Lung (tissue), 12 donors: ENCODE measurements around the gene SLC25A14. TPM values are rescaled to one million over a fixed set of nuclear protein-coding genes. Genes with fewer than 3 reads are reported as not detected.

ENCODE experiments used
- ATAC-seq: fragments of 200-7000 bp; cut with Tn5 transposase; one replicate; pipeline ENCODE4 v1.9.1; 2020; ENCODE audit warnings: moderate number of reproducible peaks; ENCODE audit not compliant: insufficient read depth, low FRiP score
- DNase-seq, 3 donors: peaks; one replicate each; pipeline ENCODE4 v3.0.0-alpha.2; 2013 to 2017
- H3K27ac ChIP-seq, 2 donors: one replicate each; pipeline ENCODE4 v1.5.1; 2013; ENCODE audit warnings: mild to moderate bottlenecking in 2 of 2, moderate library complexity in 2 of 2, control low read depth in 1 of 2, inconsistent platforms in 1 of 2, low read depth in 1 of 2, low read length in 1 of 2
- H3K27me3 ChIP-seq, 3 donors: one replicate each; pipeline ENCODE4 v1.5.1; 2013; ENCODE audit warnings: low read length in 2 of 3; ENCODE audit not compliant: control insufficient read depth in 3 of 3, insufficient read depth in 3 of 3
- H3K36me3 ChIP-seq, 4 donors: one replicate each; pipeline ENCODE4 v1.5.1; 2013; ENCODE audit warnings: low read length in 4 of 4, mild to moderate bottlenecking in 1 of 4, moderate library complexity in 1 of 4; ENCODE audit not compliant: control insufficient read depth in 4 of 4, insufficient read depth in 4 of 4
- H3K4me1 ChIP-seq, 5 donors: one replicate each; pipeline ENCODE4 v1.5.1; 2013; ENCODE audit warnings: low read length in 5 of 5, mild to moderate bottlenecking in 2 of 5, moderate library complexity in 1 of 5; ENCODE audit not compliant: control insufficient read depth in 5 of 5, insufficient read depth in 5 of 5
- H3K4me3 ChIP-seq: one replicate; pipeline ENCODE4 v1.5.1; 2013; ENCODE audit warnings: mild to moderate bottlenecking, control low read depth, moderate library complexity
- H3K9ac ChIP-seq, 2 donors: one replicate each; pipeline ENCODE4 v1.5.1; 2013; ENCODE audit warnings: low read length in 2 of 2, control low read depth in 1 of 2; ENCODE audit not compliant: insufficient read depth in 1 of 2
- H3K9me3 ChIP-seq, 4 donors: one replicate each; pipeline ENCODE4 v1.5.1; 2013; ENCODE audit warnings: low read length in 3 of 4, mild to moderate bottlenecking in 1 of 4, moderate library complexity in 1 of 4; ENCODE audit not compliant: control insufficient read depth in 4 of 4, insufficient read depth in 3 of 4
- CTCF ChIP-seq: IDR thresholded peaks from 2 replicates; pipeline ENCODE4 v1.5.1; 2012; ENCODE audit warnings: mild to moderate bottlenecking; ENCODE audit errors: control extremely low read depth, extremely low read depth
- WGBS, 2 donors: extraction: QIAGEN DNeasy Blood & Tissue Kit; methylation state at CpG; one replicate each; pipeline ENCODE4 v1.1.7; 2013; 5-methylcytosine and 5-hydroxymethylcytosine counted together
- polyA plus RNA-seq, 2 donors: library from polyadenylated mRNA; stranded (reverse); fragments of 200-250 nt; gene quantifications; one replicate each; pipeline ENCODE4 v1.2.1, GENCODE V29; 2013
- total RNA-seq, 2 donors: library from RNA; depleted of rRNA in 1 of 2; stranded (reverse); fragments of >200 nt in 1 of 2; gene quantifications; one replicate each; pipeline ENCODE4 v1.2.1, GENCODE V29; 2014 to 2021
- donor health status: control.
- donor health status: control.
- donor health status: Bipolar disorder and iron deficiency.
- donor health status: healthy.
- donor health status: DM: yes; HTN: yes; CAD: no.

The SLC25A14 gene
- total and polyA plus RNA-seq, 4 donors = 8.7 to 25.5 (median 14.9) TPM

- DNase-seq (no peak), ATAC-seq (no peak)
- Histone ChIP-seq H3K27me3 (peaks cover 0 to 7% (median 0%) of the 10 kb centered on the region in 3 donors), H3K9me3 (no peaks in the 10 kb centered on the region), H3K9ac (no peak overlapping the region), H3K27ac (no peak overlapping the region), H3K4me3 (no peak overlapping the region), H3K4me1 (no peaks in the 10 kb centered on the region), H3K36me3 (peaks cover 0 to 2% (median 0%) of the 10 kb centered on the region in 4 donors)
- no peak for TF ChIP-seq CTCF
Observed at GRCh38 chrX:130376077-130376476, 36.4 kb downstream of the SLC25A14 start.

- WGBS, 2 donors = 34 to 42% methylated on average over 5 of the region's 5 CpGs
- no peak overlapping the region for H3K27ac ChIP-seq
- no peak for ATAC-seq
- peaks cover 0 to 7% (median 1%) of the 10 kb centered on the region in 3 donors for H3K27me3 ChIP-seq
- H3K36me3 ChIP-seq = no peaks in the 10 kb centered on the region
- no peak for TF ChIP-seq CTCF
- H3K9me3 ChIP-seq = peaks cover 0 to under 1% (median 0%) of the 10 kb centered on the region in 4 donors
- H3K9ac ChIP-seq = no peak overlapping the region
- no peak for DNase-seq
- no peaks in the 10 kb centered on the region for H3K4me1 ChIP-seq
- no peak overlapping the region for H3K4me3 ChIP-seq
Observed at GRCh38 chrX:130378024-130378669, 38.4 kb downstream of the SLC25A14 start.

- H3K4me3 ChIP-seq = no peak within 1 kb of the TSS
- 69 to 87% methylated on average over 4 of the region's 4 CpGs for WGBS, 2 donors
- no peak for DNase-seq
Observed at GRCh38 chrX:130385520-130385919, 45.8 kb downstream of the SLC25A14 start, which contains the start of gene GPR119. TSS of gene GPR119 (minus strand) at chrX:130385674. CDS start at chrX:130385447, 227 bp downstream.

More at GRCh38 chrX:130385520-130385919, 45.8 kb downstream of the SLC25A14 start, which contains the start of gene GPR119:
- Histone ChIP-seq H3K9me3 (peaks cover 0 to 3% (median 0%) of the 10 kb centered on the region in 4 donors), H3K4me1 (no peaks in the 10 kb centered on the region), H3K36me3 (no peaks in the 10 kb centered on the region), H3K9ac (no peak within 1 kb of the TSS), H3K27me3 (peaks cover 0 to 6% (median 2%) of the 10 kb centered on the region in 3 donors), H3K27ac (no peak within 1 kb of the TSS)
- ATAC-seq = no peak
- no peak for TF ChIP-seq CTCF
